GM21423 (cell line): ENCODE data around the gene PRSS53.
A peak's percentile ranks its signal among the peaks of the same experiment; 100 is the strongest.
"Not testable (repeated sequence)": the region's sequence is repeated elsewhere in the genome, so short reads cannot be mapped to it uniquely, and the experiment has no call there.

Experiments used
- ATAC-seq: cut with Tn5 transposase; IDR thresholded peaks from one replicate; pipeline ENCODE4 v1.9.1; 2021; ENCODE audit warnings: mild to moderate bottlenecking, moderate library complexity; ENCODE audit not compliant: unreplicated experiment

PRSS53 gene

GRCh38 chr16:31118223-31119155 is 29.7 kb upstream of the PRSS53 start:
- no peak for ATAC-seq

GRCh38 chr16:31117384-31118222 is 28.9 kb upstream of the PRSS53 start, which contains the start of gene KAT8:
TSS of gene KAT8 (plus strand) at chr16:31117664. CDS start at chr16:31117682, 18 bp downstream.
- ATAC-seq, result peak; percentile 85

- no peak for ATAC-seq
Measured at GRCh38 chr16:31114468-31114867, 25.7 kb upstream of the PRSS53 start.

GRCh38 chr16:31113121-31114120 is 24.7 kb upstream of the PRSS53 start:
- ATAC-seq, result no peak

GRCh38 chr16:31112711-31113110 is 24.0 kb upstream of the PRSS53 start:
- no peak for ATAC-seq

GRCh38 chr16:31111881-31112466 is 23.2 kb upstream of the PRSS53 start:
- no peak for ATAC-seq

- no peak for ATAC-seq
Measured at GRCh38 chr16:31110106-31111034, 21.6 kb upstream of the PRSS53 start.

- no peak for ATAC-seq
Measured at GRCh38 chr16:31109622-31110021, 20.9 kb upstream of the PRSS53 start.

- no peak for ATAC-seq
Measured at GRCh38 chr16:31108794-31109558, 20.2 kb upstream of the PRSS53 start.

GRCh38 chr16:31108035-31108793 is 19.5 kb upstream of the PRSS53 start, which contains the start of gene BCKDK:
TSS of gene BCKDK (plus strand) at chr16:31108386. CDS start at chr16:31109224, 838 bp downstream.
- peak; percentile 83 for ATAC-seq

- ATAC-seq, result peak; percentile 41
Measured at GRCh38 chr16:31107465-31107867, 18.7 kb upstream of the PRSS53 start.

GRCh38 chr16:31106509-31107464 is 18.0 kb upstream of the PRSS53 start:
- no peak for ATAC-seq

- ATAC-seq, result peak; percentile 44
Measured at GRCh38 chr16:31105677-31106213, 17.0 kb upstream of the PRSS53 start.

GRCh38 chr16:31100876-31101641 is 12.3 kb upstream of the PRSS53 start:
- ATAC-seq, result not testable (repeated sequence)
